ENCODE results near the gene AUTS2. TPM values are rescaled to one million over a fixed set of nuclear protein-coding genes. Genes with fewer than 3 reads are reported as not detected.

The AUTS2 gene
- total RNA-seq, 3 donors from 2014 or later: 31.2 to 67.6 (median 36.5) TPM

DNA sequence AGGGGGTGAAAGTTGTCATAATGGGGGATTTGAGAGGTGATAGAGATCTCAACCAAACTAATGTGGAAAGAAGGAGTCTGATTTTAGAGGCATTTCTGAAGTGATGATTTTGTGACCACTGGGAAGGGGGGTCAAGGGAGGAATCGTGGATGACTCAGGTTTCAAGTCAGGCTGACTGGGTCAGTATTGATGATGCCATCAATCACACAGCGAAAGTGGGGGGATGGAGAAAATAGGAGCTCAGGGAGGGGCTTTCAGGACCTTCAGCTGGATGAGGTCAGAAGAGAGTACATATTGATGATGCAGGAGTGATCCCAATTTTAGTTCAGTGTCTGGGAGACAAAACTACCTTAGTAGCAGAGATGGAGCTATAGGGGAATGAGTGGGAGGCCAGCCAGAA lies 852.5 kb downstream of the AUTS2 start:
- intact Hi-C loops (cut with DNase I, micrococcal nuclease): no loop called here
- H3K4me1 ChIP-seq (ENCODE audit: low read depth): no peaks in the 10 kb centered on the region
- H3K4me3 ChIP-seq: no peak overlapping the region
- no peaks in the 10 kb centered on the region for H3K9me3 ChIP-seq
- DNase-seq: no peak
- H3K36me3 ChIP-seq (ENCODE audit: low read depth): no peaks in the 10 kb centered on the region
- TF ChIP-seq, protein P1, sequence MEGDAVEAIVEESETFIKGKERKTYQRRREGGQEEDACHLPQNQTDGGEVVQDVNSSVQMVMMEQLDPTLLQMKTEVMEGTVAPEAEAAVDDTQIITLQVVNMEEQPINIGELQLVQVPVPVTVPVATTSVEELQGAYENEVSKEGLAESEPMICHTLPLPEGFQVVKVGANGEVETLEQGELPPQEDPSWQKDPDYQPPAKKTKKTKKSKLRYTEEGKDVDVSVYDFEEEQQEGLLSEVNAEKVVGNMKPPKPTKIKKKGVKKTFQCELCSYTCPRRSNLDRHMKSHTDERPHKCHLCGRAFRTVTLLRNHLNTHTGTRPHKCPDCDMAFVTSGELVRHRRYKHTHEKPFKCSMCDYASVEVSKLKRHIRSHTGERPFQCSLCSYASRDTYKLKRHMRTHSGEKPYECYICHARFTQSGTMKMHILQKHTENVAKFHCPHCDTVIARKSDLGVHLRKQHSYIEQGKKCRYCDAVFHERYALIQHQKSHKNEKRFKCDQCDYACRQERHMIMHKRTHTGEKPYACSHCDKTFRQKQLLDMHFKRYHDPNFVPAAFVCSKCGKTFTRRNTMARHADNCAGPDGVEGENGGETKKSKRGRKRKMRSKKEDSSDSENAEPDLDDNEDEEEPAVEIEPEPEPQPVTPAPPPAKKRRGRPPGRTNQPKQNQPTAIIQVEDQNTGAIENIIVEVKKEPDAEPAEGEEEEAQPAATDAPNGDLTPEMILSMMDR (IDR thresholded peaks at IDR 0.05): no peak
- no peak for ATAC-seq

GRCh38 chr7:70455925-70456324 lies 857.6 kb downstream of the AUTS2 start:
- TF ChIP-seq, protein P1 (IDR thresholded peaks at IDR 0.05): no peak
- intact Hi-C loops (cut with DNase I, micrococcal nuclease): no loop called here
- no peaks in the 10 kb centered on the region for H3K9me3 ChIP-seq
- H3K36me3 ChIP-seq (ENCODE audit: low read depth): no peaks in the 10 kb centered on the region
- H3K4me1 ChIP-seq (ENCODE audit: low read depth): no peaks in the 10 kb centered on the region
- DNase-seq: no peak
- ATAC-seq: no peak
- H3K4me3 ChIP-seq: no peak overlapping the region

DNA sequence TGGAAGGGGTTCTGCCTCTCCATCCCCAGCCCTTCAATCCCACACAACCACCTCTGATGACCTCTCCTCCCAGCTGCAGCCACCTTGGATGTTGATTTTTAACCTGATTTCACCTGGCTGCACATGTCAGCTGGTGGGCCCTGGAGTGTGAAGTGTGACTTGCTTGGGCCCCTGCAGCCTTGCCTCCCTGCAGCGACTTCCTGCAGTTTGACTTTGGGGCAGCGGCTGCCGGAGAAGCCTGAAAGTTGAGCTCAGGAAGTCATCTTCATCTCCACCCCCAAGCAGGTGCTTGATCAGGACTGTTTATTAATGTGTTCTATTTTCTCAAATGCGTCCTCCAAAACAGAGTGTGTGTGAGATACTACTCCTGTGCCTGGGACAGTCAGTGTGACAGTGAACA lies 858.4 kb downstream of the AUTS2 start:
- Histone ChIP-seq H3K36me3 (ENCODE audit: low read depth) (no peaks in the 10 kb centered on the region), H3K4me1 (ENCODE audit: low read depth) (no peaks in the 10 kb centered on the region), H3K4me3 (no peak overlapping the region), H3K9me3 (no peaks in the 10 kb centered on the region)
- intact Hi-C loops (cut with DNase I, micrococcal nuclease): no loop called here
- DNase-seq (no peak), ATAC-seq (peak; percentile 34)
- TF ChIP-seq, protein P1 (IDR thresholded peaks at IDR 0.05): no peak

DNA sequence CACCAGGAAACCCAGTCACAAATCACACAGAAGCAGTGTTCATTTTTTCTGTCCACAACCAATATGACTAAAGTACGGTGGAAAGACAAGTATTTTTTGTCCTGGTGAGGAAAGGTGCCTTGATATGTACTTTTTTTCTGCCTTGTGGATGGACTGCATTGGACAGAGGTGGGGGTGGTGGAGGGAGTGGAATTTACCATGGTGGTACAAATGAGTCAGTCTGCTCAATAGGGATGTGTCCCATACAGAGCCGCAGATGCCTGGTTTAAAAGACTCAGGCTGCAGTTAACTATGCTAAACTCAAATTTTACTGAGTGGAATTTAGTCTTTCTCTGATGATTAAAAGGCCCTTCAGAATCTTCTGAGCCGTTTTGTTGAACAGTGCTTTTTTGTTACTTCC lies 859.2 kb downstream of the AUTS2 start:
- Histone ChIP-seq H3K36me3 (ENCODE audit: low read depth) (no peaks in the 10 kb centered on the region), H3K4me1 (ENCODE audit: low read depth) (no peaks in the 10 kb centered on the region), H3K9me3 (no peaks in the 10 kb centered on the region), H3K4me3 (no peak overlapping the region)
- TF ChIP-seq, protein P1 (IDR thresholded peaks at IDR 0.05): no peak
- ATAC-seq: no peak
- DNase-seq: no peak
- intact Hi-C loops (cut with DNase I, micrococcal nuclease): no loop called here

DNA sequence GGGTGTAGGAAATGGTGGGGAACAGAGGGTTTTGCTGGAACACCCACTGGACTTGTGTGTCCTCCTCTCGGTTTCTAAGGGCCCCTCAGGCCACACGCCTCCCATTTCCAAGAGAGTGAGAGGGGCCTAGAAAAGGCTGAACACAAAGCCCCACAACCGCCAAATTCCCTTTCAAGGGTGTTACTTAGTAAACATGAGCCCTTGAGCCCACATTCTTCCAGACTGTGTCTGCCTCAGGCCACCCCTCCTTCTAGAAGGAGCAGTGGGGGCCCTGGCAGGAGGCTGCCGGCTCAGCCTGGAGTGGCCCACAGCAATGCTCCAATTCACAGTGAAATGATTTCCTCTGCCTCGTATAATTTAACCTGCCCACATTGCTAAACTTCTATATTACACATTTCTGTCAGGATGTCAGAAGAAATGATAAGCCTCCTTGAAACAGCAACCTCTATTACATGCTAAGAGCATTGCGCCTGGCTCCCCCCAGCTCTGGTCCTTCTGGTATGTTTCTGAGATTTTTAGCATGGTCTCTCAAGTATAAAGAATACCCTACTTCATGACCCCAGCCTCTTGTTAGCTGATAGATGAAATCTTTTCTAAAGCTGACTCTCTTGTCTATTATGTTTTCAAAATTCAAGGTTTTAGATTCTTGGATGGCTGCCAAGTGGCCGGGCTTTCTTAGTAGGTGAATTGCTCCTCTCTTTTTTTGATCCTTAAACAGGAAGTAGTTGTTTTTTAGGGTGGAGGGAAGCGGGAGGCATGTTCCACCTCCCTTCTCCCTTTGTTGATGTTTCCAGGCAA lies 859.8 kb downstream of the AUTS2 start:
- Histone ChIP-seq H3K36me3 (ENCODE audit: low read depth) (no peaks in the 10 kb centered on the region), H3K4me3 (no peak overlapping the region), H3K9me3 (no peaks in the 10 kb centered on the region), H3K4me1 (ENCODE audit: low read depth) (no peaks in the 10 kb centered on the region)
- no peak for ATAC-seq
- intact Hi-C loops (cut with DNase I, micrococcal nuclease): no loop called here
- peak in 1 of 3 donors; percentile 14 for DNase-seq
- TF ChIP-seq, protein P1 (IDR thresholded peaks at IDR 0.05): no peak
